ENCODE data around the gene PLEKHO2.

DNA sequence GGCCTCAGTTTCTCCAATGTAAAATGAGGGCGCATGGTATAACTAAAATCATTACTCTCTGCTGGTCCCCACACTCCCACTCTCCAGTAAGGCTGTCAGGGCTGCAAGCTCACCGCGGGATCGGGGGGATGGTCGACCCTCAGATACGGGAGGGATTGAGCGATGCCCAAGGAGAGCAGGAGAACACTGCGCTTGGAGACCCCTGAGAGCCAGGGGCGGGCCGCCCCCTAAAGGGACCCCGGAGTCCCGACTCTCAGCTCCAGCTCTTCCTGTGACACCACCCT, 713 bp upstream of the PLEKHO2 start:
- TF ChIP-seq, protein P1, sequence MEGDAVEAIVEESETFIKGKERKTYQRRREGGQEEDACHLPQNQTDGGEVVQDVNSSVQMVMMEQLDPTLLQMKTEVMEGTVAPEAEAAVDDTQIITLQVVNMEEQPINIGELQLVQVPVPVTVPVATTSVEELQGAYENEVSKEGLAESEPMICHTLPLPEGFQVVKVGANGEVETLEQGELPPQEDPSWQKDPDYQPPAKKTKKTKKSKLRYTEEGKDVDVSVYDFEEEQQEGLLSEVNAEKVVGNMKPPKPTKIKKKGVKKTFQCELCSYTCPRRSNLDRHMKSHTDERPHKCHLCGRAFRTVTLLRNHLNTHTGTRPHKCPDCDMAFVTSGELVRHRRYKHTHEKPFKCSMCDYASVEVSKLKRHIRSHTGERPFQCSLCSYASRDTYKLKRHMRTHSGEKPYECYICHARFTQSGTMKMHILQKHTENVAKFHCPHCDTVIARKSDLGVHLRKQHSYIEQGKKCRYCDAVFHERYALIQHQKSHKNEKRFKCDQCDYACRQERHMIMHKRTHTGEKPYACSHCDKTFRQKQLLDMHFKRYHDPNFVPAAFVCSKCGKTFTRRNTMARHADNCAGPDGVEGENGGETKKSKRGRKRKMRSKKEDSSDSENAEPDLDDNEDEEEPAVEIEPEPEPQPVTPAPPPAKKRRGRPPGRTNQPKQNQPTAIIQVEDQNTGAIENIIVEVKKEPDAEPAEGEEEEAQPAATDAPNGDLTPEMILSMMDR (IDR thresholded peaks at IDR 0.05; ENCODE audit: insufficient read depth, low read length, poor library complexity, severe bottlenecking): no peak
- TF ChIP-seq EZH2phosphoT487 (conservative IDR thresholded peaks at IDR 0.05; ENCODE audit: low read length): no peak
